CD4-positive, alpha-beta T cell treated with Interleukin-15 for 1 hour (primary cell): Measurements from ENCODE around the gene PTH1R.

Experiments
- DNase-seq: peaks from one replicate; pipeline ENCODE4 v3.0.0-alpha.2; 2020

Gene PTH1R

DNA sequence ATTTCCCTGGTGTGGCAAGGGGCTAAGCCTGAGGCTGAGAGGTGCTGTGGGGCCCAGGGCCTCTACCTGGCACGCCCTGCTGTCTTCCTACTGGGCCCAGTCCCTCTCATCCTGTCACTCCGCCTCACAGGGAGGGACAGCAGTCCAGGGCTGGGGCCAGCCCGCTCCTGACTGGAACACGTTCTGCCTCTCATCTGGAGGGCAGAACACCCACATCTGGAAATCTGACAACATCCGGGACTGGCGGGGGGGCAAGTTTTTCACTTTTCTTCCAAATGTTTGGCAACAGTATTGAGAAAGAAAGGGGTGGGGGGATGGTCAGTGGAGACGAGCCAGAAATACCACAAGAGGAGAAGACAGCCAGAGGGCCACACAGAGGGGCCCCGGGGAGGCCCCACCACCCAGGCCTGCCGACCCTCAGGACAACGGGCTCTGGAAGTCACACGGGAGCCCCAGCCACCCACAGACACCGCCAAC, 12.5 kb upstream of the PTH1R start:
- no peak for DNase-seq

DNA sequence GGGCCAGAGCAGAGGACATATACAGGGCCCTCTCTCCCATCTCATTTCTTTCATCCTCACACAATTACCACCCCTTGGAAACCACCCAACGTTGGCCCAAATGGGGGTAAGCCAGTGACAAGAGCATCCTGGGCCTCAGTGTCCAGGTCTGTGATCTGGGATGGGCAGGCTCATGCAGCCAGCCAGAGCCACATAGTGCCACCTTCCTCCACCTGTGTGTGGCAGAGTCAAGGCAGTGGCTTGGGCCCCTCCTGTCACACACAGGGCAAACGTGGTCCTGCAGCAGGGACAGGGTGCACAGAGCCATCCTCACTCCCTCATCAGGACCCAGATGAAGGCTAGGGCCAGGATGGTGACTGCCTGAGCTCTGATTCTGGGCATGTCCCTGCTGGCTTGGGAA, 12.0 kb upstream of the PTH1R start:
- no peak for DNase-seq

DNA sequence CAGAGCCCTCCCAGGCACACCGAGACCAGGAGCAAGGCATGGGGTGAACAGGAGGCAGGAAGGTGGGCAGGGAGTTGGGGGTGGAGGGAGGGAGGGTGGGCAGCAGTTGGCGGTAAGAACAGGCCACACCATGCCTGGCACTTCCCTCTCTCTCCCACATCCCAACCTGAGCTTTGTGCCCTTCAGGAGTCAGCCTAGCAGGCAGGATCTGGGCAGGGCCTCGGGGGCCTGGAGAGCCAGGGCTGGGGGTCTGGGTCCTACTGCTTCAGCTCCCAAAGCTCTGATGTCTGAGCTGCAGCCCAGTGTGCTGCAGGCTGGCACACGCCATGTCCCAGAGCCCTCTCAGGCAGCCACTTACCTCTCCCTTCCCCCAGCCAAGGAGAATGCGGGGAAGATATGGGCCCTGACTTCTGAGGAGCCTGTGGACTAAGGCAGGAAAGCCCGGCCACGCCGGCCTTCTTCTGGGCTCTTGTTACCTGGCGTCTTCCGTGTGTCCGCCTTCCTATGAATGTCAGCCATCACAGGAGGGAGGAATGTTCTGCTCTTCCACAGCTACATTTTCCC, 11.4 kb upstream of the PTH1R start:
- DNase-seq: no peak

GRCh38 chr3:46866720-46867549, 10.6 kb upstream of the PTH1R start:
- DNase-seq: peak; percentile 67

GRCh38 chr3:46867550-46867898, 10.0 kb upstream of the PTH1R start:
- no peak for DNase-seq

- DNase-seq: no peak
Observed at GRCh38 chr3:46868287-46868686, 9.2 kb upstream of the PTH1R start.

- DNase-seq: no peak
Observed at GRCh38 chr3:46868948-46869347, 8.6 kb upstream of the PTH1R start.

- DNase-seq: no peak
Observed at GRCh38 chr3:46869440-46869839, 8.1 kb upstream of the PTH1R start.

DNA sequence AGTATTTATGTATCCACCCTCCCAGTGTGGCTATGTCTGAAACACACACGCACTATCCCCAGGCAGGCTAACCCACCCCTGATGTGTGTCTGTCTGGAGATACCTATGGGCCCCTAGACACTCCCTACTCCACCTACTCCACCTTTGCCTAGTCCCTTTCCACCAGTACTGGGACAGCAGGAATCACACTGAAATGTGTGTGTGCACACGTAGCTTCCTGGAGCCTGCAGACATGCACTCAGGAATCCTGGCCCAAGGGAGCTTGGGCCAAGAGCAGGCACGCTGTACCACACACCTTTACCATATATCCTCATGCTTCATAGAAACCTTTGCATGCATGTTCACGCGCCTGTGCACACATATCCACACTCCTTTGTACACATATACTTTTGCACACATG, 6.9 kb upstream of the PTH1R start:
- DNase-seq: no peak

- DNase-seq: no peak
Observed at GRCh38 chr3:46871222-46871621, 6.3 kb upstream of the PTH1R start.

DNA sequence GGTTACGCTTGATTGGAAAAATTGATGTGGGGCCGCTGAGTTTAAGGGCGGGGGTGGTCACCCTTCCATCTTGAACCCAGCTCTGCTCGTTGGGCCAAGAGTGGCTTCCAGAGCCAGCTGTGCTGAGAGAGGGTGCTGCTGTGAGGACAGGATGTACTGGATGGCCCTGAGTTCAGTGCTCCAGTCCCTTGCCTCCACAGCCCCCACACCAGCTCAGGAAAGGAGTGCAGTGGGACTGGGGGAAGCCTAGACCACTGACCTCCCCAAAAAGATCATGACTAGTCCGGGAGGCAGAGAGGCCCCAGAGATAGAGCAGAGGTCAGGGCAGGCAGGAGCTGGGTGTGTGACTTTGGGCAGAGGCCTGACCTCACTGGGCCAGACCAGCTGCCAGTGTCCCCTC, 4.0 kb upstream of the PTH1R start:
- no peak for DNase-seq

DNA sequence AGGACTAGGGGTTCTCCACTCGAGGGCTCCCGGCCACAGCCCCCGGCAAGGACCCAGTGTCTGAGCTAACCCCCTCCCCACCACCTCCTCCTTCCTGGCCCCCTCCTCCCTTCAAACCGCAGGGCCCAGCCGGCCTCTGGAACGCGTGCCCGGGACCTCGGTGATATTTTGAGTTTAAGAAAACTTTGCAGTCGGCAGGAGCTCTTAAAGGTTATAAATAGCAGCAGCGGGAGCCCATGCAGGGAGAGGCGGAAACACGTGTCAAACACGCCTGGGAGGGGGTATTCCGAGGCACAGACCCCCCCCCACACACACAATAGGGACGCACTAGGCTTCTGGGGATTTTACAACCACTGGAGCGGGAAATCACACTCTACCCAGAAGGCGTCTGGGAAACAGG, 3.1 kb upstream of the PTH1R start:
- DNase-seq: no peak

DNA sequence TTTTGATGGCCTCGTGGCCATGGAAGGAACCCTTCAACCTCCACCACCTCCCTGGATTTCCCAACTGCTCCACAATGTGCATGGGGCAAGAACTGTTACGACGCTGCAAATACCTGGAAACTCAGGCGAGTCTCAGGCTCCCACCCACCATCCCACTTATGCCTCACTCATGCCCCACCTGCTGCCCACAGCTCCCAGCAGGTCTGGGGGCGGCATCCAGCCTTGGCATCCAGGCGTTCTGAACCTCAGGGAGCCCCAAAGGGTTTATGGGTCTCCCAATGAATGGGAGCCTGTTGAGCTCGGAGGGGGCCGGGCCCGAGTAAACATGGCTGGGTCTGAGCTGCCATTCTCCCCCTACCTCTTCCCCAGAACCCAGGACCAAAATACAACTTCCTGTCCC, 2.0 kb upstream of the PTH1R start:
- DNase-seq: no peak

- no peak for DNase-seq
Observed at GRCh38 chr3:46876313-46877300, 914 bp upstream of the PTH1R start.

DNA sequence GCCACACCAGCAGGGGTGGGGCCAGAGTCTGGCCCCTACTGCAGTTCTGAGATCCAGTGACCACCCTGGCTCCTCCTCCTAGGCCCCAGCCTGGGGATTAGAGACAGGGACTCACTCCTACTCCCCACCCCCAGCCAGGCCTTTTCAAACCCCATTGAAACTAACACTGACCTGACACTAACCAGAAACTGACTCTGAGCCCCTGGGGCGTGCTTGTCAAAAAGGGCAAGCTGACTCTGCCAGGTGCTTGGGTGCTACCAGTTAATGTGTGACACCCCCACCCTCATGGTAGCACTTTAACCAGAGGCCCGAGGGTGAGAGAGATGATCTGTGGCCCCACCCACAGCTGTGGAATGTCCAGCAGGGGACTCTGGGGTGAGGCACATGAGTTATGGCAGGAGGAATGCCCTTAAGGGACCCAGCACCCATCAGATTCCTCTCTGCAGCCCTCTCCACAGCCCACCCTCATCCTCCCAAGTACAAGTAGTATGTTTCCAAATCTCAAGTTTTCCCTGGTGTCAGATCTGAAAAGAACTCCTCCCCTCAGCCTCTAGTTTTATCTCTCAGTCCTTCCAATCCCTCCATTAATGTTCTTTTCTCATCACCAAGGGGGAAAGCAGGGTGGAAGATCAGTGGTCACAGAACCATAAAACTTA, 1.4 kb downstream of the PTH1R start:
- no peak for DNase-seq

DNA sequence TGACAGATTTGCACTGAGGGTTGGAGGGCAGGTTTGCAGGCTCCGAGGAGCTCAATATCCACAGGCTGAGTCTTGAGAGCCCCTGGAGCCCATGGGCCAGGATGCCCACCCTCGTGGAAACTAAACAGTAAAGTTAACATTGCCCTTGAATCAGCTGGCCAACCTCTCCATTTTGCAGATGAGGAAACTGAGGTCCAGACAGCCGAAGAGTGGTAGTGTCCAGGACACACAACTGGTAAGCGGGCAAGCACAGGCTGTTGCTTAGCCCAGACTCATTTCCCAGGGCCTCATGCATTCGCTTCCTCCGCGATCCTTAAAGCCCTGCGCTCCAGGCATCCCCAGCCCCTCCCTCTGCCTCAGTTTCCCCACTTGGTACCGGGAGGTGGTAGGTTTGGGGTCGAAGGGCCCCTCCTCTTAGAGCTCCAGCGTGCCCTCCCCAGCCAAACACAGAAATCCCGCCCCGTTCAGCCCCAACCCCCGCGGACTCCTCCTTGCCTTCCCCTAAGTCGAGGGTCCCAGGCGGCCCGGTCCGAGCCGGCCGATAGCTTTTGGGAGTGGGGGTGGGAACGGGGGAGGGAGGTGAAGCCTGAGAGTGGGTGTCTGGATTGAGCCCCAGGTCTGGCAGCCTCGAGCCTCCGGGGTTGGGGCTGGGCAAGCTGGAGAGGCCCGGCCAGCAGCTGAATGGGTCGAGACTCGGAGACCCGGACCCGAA, 3.5 kb downstream of the PTH1R start:
- DNase-seq: no peak

- DNase-seq: no peak
Observed at GRCh38 chr3:46881596-46882376, 4.3 kb downstream of the PTH1R start.

GRCh38 chr3:46882377-46883053, 5.0 kb downstream of the PTH1R start:
- no peak for DNase-seq

- DNase-seq: no peak
Observed at GRCh38 chr3:46883054-46883829, 5.7 kb downstream of the PTH1R start.

DNA sequence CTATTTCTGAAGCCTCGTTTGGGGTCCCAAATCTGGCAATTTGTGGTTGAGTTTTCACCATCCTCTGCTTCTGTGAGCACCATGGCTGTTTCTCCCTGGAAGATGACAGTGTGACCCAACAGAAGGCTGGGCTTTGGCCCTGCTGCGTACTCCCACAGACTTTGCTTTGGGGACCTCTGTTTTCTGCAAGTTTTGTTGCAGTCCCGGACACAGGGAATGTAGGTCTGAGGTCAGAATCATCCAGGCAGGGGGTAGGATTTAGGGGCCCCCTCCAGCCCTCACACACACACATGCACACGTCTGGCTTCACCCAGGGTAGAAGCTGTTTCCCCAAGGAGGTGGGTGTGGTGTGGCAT, 6.3 kb downstream of the PTH1R start:
- no peak for DNase-seq
